Measurements from ENCODE around the gene RANBP3. TPM values are rescaled to one million over a fixed set of nuclear protein-coding genes. Genes with fewer than 3 reads are reported as not detected.
A peak's percentile ranks its signal among the peaks of the same experiment; 100 is the strongest.

The RANBP3 gene
- polyA plus RNA-seq, 1 of the 3 experiments (the other 2 are of a cell fraction), result 84.0 TPM

DNA sequence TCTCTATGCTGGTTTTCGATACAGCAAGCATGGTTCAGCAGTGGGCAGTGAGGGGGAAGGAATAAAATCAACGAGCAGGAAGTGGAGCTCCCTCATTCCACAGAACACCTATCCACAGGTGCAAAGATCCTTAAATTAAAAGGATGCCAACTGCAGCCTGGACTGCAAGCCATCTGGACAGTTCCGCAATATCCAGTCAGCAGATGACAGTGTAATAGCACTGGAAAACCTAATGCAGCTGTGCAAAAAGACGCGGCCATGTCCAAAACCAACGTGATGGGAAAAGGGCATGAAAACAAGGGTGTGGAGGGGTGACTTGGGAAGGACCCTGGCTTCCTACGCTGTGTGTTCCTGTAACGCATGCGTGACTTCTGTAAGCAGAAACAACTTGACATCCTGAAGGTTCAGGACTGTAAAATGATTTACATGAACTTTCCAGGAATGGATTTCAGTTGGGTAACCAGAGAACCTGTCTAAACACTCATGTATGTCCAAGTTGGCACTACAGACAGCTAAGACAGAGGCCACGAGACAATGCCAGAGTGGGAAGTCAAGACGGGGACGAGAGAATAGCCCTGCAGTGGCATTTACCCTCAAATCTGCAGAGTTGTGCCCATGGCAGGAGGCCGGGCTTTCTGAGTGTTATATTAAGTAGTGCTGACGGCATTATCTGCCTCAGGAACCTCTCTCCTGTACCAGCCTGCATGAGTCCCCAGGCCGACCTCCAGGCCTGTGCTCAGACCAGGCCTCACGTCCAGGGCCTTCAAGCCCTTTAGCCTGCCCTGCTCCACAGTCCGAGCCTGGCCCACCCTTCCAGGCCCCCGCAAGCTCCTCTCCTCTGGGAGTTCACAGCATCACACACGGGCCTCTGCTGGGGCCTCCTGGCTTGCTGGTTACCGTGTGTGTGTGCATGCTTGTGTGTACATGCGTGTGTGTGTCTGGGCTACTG is 37.4 kb downstream of the RANBP3 start:
- Histone ChIP-seq H3K36me3 (replicated peaks in 1 of 2; ENCODE audit: control insufficient read depth in 1 of 2, insufficient read depth in 2 of 2, low read length in 1 of 2) (peaks cover 10 to 35% of the 10 kb centered on the region in 2 experiments), H3F3A (replicated peaks; ENCODE audit: insufficient read depth) (no peaks in the 10 kb centered on the region), H3K79me2 (ENCODE audit: insufficient read depth) (peaks cover 51% of the 10 kb centered on the region; the same call in 1 of the 2 replicates), H3K4me2 (no peak overlapping the region), H3K27ac (ENCODE audit: low read depth in 2 of 2, low read length in 1 of 2) (no peak overlapping the region), H3K9ac (no peak overlapping the region), H3K27me3 (ENCODE audit: insufficient read depth) (no peaks in the 10 kb centered on the region), H2AFZ (ENCODE audit: low read depth) (no peak overlapping the region), H3K4me3 (ENCODE audit: low read depth in 2 of 2, low read length in 1 of 2) (no peak overlapping the region), H3K4me1 (ENCODE audit: control insufficient read depth in 1 of 2, insufficient read depth in 2 of 2, low read depth in 1 of 2, low read length in 1 of 2) (peaks cover under 1 to 40% of the 10 kb centered on the region in 2 experiments), H3K9me3 (no peaks in the 10 kb centered on the region), H4K20me1 (ENCODE audit: insufficient read depth) (peaks cover 48% of the 10 kb centered on the region), H3K9me2 (no peaks in the 10 kb centered on the region)
- POLR2A ChIA-PET, result no interaction called here
- CTCF ChIA-PET, result interaction anchor here (0.9 to 6.2 kb wide), 4 partner anchors 8 to 82 kb away, joined by 3 to 44 read pairs (median 14); no protein-coding TSS in a partner anchor
- DNase-seq, result no peak
- TF ChIP-seq POLR2AphosphoS5 (IDR thresholded peaks at IDR 0.05; ENCODE audit: low read depth, low read length) (no peak), ELF1 (IDR thresholded peaks at IDR 0.05) (no peak)
- 91% methylated on average over 15 of the region's 21 CpGs for WGBS (ENCODE audit: low lambda C conversion rate)

GRCh38 chr19:5937550-5937949 is 40.4 kb downstream of the RANBP3 start:
- Histone ChIP-seq H3F3A (replicated peaks; ENCODE audit: insufficient read depth) (no peaks in the 10 kb centered on the region), H3K9me3 (no peaks in the 10 kb centered on the region), H3K27ac (ENCODE audit: low read depth in 2 of 2, low read length in 1 of 2) (peak overlapping the region in 1 of 2 experiments; percentile 94; a peak in 2 of 4 replicates), H3K4me1 (ENCODE audit: control insufficient read depth in 1 of 2, insufficient read depth in 2 of 2, low read depth in 1 of 2, low read length in 1 of 2) (peaks cover 13 to 63% of the 10 kb centered on the region in 2 experiments), H2AFZ (ENCODE audit: low read depth) (no peak overlapping the region), H3K9ac (no peak overlapping the region), H3K27me3 (ENCODE audit: insufficient read depth) (no peaks in the 10 kb centered on the region), H3K36me3 (replicated peaks in 1 of 2; ENCODE audit: control insufficient read depth in 1 of 2, insufficient read depth in 2 of 2, low read length in 1 of 2) (peaks cover 11 to 34% of the 10 kb centered on the region in 2 experiments), H3K4me2 (no peak overlapping the region), H4K20me1 (ENCODE audit: insufficient read depth) (peaks cover 31% of the 10 kb centered on the region), H3K4me3 (ENCODE audit: low read depth in 2 of 2, low read length in 1 of 2) (no peak overlapping the region), H3K9me2 (no peaks in the 10 kb centered on the region), H3K79me2 (ENCODE audit: insufficient read depth) (peaks cover 27% of the 10 kb centered on the region; the same call in 1 of the 2 replicates)
- WGBS (ENCODE audit: low lambda C conversion rate), result 64% methylated on average over 10 of the region's 10 CpGs
- POLR2A ChIA-PET, result interaction anchor here (0.9 to 1.2 kb wide), 5 partner anchors 9 to 42 kb away, joined by 3 to 4 read pairs (median 3); partner anchors contain the start of gene NDUFA11
- CTCF ChIA-PET, result interaction anchor here (1.0 to 6.2 kb wide), 14 partner anchors 10 to 143 kb away, joined by 3 to 44 read pairs (median 5); partner anchors contain the start of gene NRTN
- TF ChIP-seq FOXJ3 (CRISPR knock-in tag; IDR thresholded peaks at IDR 0.05) (peak; percentile 72), CTCF (IDR thresholded peaks at IDR 0.05) (no peak), RCOR1 (IDR thresholded peaks at IDR 0.05; ENCODE audit: low read length) (peak; percentile 79), TAF1 (IDR thresholded peaks at IDR 0.05; ENCODE audit: borderline replicate concordance, low read depth, low read length) (no peak), CHD2 (IDR thresholded peaks at IDR 0.05; ENCODE audit: low read length, partially characterized antibody) (peak; percentile 60), FOSL2 (IDR thresholded peaks at IDR 0.05; ENCODE audit: borderline replicate concordance, low read depth) (no peak), MXI1 (IDR thresholded peaks at IDR 0.05; ENCODE audit: low read depth, low read length) (peak; percentile 94), RAD21 (IDR thresholded peaks at IDR 0.05; ENCODE audit: low read length) (0 out of 2 replicates have a peak, but pooled peaks have one; percentile 14), GATA2 (CRISPR knock-in tag; IDR thresholded peaks at IDR 0.05) (peak; percentile 87), EP300 (IDR thresholded peaks at IDR 0.05; ENCODE audit: borderline replicate concordance in 1 of 2, low read depth in 1 of 2, low read length in 1 of 2) (peak in 1 of 2 experiments; percentile 68; a peak in 2 of 4 replicates)
- TF ChIP-seq, protein P1, sequence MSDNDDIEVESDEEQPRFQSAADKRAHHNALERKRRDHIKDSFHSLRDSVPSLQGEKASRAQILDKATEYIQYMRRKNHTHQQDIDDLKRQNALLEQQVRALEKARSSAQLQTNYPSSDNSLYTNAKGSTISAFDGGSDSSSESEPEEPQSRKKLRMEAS (IDR thresholded peaks at IDR 0.05; ENCODE audit: low read depth), result no peak
- DNase-seq, result peak; percentile 78
